HCT116 (cell line): ENCODE results near the gene AFAP1L1. TPM values are rescaled to one million over a fixed set of nuclear protein-coding genes. Genes with fewer than 3 reads are reported as not detected.

Source experiments
- ATAC-seq: fragments of 200-7000 bp; cut with Tn5 transposase; 2 replicates; pipeline ENCODE4 v1.9.1; 2020; ENCODE audit warnings: mild to moderate bottlenecking, moderate library complexity
- BruUV-seq: library from RNA; stranded (reverse); fragments of 400-500 nt; replicated peaks from 2 replicates; lab custom pipeline; 2021; lab: Mats Ljungman, UMichigan
- CTCF ChIA-PET: fragments of 300-600 bp; sonication (Branson Sonifier 250); formaldehyde crosslinking; loops from one replicate; lab custom pipeline; 2021; ENCODE audit warnings: antibody characterized with exemption; lab: Charles Lee
- POLR2A ChIA-PET: fragments of 300-600, 350-600 bp; sonication (Branson Sonifier 250); formaldehyde crosslinking; loops from one replicate; lab custom pipeline; 2021; ENCODE audit warnings: antibody characterized with exemption; lab: Charles Lee
- RAD21 ChIA-PET, 2 experiments: fragments of 300-600 bp; sonication (Branson Sonifier 250); formaldehyde crosslinking; loops; one replicate each; lab custom pipeline; 2023; ENCODE audit warnings: low total read pairs in 2 of 2; ENCODE audit not compliant: uncharacterized antibody in 2 of 2, unreplicated experiment in 2 of 2, low non-redundant PET in 1 of 2; lab: Charles Lee
- DNase-seq: peaks from one replicate; pipeline ENCODE4 v3.0.0-alpha.2; 2010; ENCODE audit warnings: low read depth, low spot score
- H2AFZ ChIP-seq: fragments of 200-600 bp; shearing (Covaris generic), sonication (generic); 2 replicates; pipeline ENCODE4 v1.6.1; 2017; ENCODE audit warnings: low read depth, mixed run types, mixed read lengths, antibody characterized with exemption, low read length; ENCODE audit not compliant: poor library complexity, severe bottlenecking
- H3K27ac ChIP-seq: 2 replicates; pipeline ENCODE4 v1.5.1; 2012; ENCODE audit warnings: low read depth, low read length
- H3K27me3 ChIP-seq: fragments of 200-600 bp; sonication (generic); 2 replicates; pipeline ENCODE4 v1.6.1; 2016; ENCODE audit warnings: mixed run types, low read length, mixed read lengths; ENCODE audit not compliant: insufficient read depth
- H3K36me3 ChIP-seq, 2 experiments: fragments of 200-500 bp in 1 of 2; fragments of 200-600 bp in 1 of 2; sonication (Bioruptor generic) in 1 of 2; sonication (generic) in 1 of 2; 2 replicates each; pipeline versions ENCODE4 v1.5.1 to v1.6.1; 2014 to 2016; ENCODE audit warnings: low read length in 2 of 2, inconsistent platforms in 1 of 2, mixed read lengths in 1 of 2, mixed run types in 1 of 2; ENCODE audit not compliant: insufficient read depth in 2 of 2, control insufficient read depth in 1 of 2
- H3K4me1 ChIP-seq, 2 experiments: fragments of 200-600 bp in 1 of 2; sonication (generic) in 1 of 2; 2 replicates each; pipeline versions ENCODE4 v1.5.1 to v1.6.1; 2012 to 2017; ENCODE audit warnings: low read length in 2 of 2, inconsistent platforms in 1 of 2, mild to moderate bottlenecking in 1 of 2, mixed read lengths in 1 of 2, mixed run types in 1 of 2, moderate library complexity in 1 of 2; ENCODE audit not compliant: insufficient read depth in 2 of 2, control insufficient read depth in 1 of 2
- H3K4me2 ChIP-seq: fragments of 200-600 bp; sonication (generic); 2 replicates; pipeline ENCODE4 v1.6.1; 2017; ENCODE audit warnings: mixed run types, low read length, mixed read lengths
- H3K4me3 ChIP-seq, 2 experiments: fragments of 200-600 bp in 1 of 2; sonication (generic) in 1 of 2; replicated peaks in 1 of 2; 2 replicates each; pipeline ENCODE4 v1.5.1; 2011 to 2016; ENCODE audit warnings: low read length in 2 of 2, control low read depth in 1 of 2, low read depth in 1 of 2, mild to moderate bottlenecking in 1 of 2, mixed read lengths in 1 of 2, mixed run types in 1 of 2
- H3K79me2 ChIP-seq: fragments of 200-600 bp; sonication (generic); 2 replicates; pipeline ENCODE4 v1.6.1; 2017; ENCODE audit warnings: mild to moderate bottlenecking, mixed run types, low read length, moderate library complexity, mixed read lengths; ENCODE audit not compliant: insufficient read depth
- H3K9ac ChIP-seq: fragments of 200-600 bp; sonication (generic); 2 replicates; pipeline ENCODE4 v1.6.1; 2016; ENCODE audit warnings: low read length, mixed read lengths
- H3K9me2 ChIP-seq: fragments of 200-600 bp; sonication (generic), shearing (Covaris generic); 2 replicates; pipeline ENCODE4 v1.6.1; 2017; ENCODE audit warnings: mixed run types, mild to moderate bottlenecking, moderate library complexity; ENCODE audit not compliant: insufficient read depth
- H3K9me3 ChIP-seq, 2 experiments: fragments of 200-500 bp in 1 of 2; fragments of 200-600 bp in 1 of 2; sonication (Bioruptor generic) in 1 of 2; sonication (generic) in 1 of 2; 2 replicates each; pipeline ENCODE4 v1.6.1; 2014 to 2017; ENCODE audit warnings: low read length in 2 of 2, mixed read lengths in 2 of 2, inconsistent platforms in 1 of 2, low read depth in 1 of 2, mild to moderate bottlenecking in 1 of 2, mixed run types in 1 of 2, moderate library complexity in 1 of 2; ENCODE audit not compliant: control insufficient read depth in 1 of 2, insufficient read depth in 1 of 2
- H4K20me1 ChIP-seq: fragments of 200-600 bp; sonication (generic), shearing (Covaris generic); 2 replicates; pipeline ENCODE4 v1.6.1; 2017; ENCODE audit warnings: mixed run types, mild to moderate bottlenecking, moderate library complexity; ENCODE audit not compliant: insufficient read depth
- CBX3 ChIP-seq: IDR thresholded peaks from 2 replicates; pipeline ENCODE4 v1.6.1; 2012; ENCODE audit warnings: low read depth
- CEBPB ChIP-seq: IDR thresholded peaks from 2 replicates; pipeline ENCODE4 v1.6.1; 2012; ENCODE audit warnings: low read depth
- JUND ChIP-seq: IDR thresholded peaks from 2 replicates; pipeline ENCODE4 v1.6.1; 2012
- POLR2A ChIP-seq: IDR thresholded peaks from 2 replicates; pipeline ENCODE4 v1.7.0; 2011; ENCODE audit warnings: borderline replicate concordance; ENCODE audit not compliant: insufficient read depth, insufficient read length; ENCODE audit errors: extremely low read depth
- POLR2AphosphoS5 ChIP-seq: IDR thresholded peaks from 2 replicates; pipeline ENCODE4 v1.6.1; 2011; ENCODE audit warnings: mild to moderate bottlenecking, low read depth, low read length, moderate library complexity
- RAD21 ChIP-seq: IDR thresholded peaks from 2 replicates; pipeline ENCODE4 v1.6.1; 2012; ENCODE audit warnings: low read depth, mild to moderate bottlenecking
- SIN3A ChIP-seq: IDR thresholded peaks from 2 replicates; pipeline ENCODE4 v1.6.1; 2012; ENCODE audit warnings: low read depth
- TCF7L2 ChIP-seq: IDR thresholded peaks from 2 replicates; pipeline ENCODE4 v1.7.0; 2011; ENCODE audit warnings: borderline replicate concordance, inconsistent platforms; ENCODE audit not compliant: insufficient read depth, insufficient read length; ENCODE audit errors: extremely low read depth
- YY1 ChIP-seq: IDR thresholded peaks from 2 replicates; pipeline ENCODE4 v1.6.1; 2011; ENCODE audit warnings: low read length, low read depth, moderate library complexity, mild to moderate bottlenecking; ENCODE audit not compliant: insufficient replicate concordance; ENCODE audit errors: extremely low read depth
- intact Hi-C: fragments of 100-400 bp; cut with micrococcal nuclease; formaldehyde crosslinking; loops from 2 replicates; pipeline ENCODE4 v1.10.0; 2022
- total RNA-seq: library from RNA; stranded (reverse); gene quantifications from one replicate; pipeline ENCODE4 v1.2.1, GENCODE V29; 2021; ENCODE audit not compliant: unreplicated experiment
- TF ChIP-seq, protein P1 (sequence below), 3 experiments: fragments of 200-600 bp in 1 of 3; sonication (generic) in 1 of 3; IDR thresholded peaks in 2 of 3; conservative IDR thresholded peaks in 1 of 3; 2 replicates each; pipeline ENCODE4 v1.5.1; 2012 to 2017; ENCODE audit warnings: low read depth in 2 of 3, low read length in 2 of 3, antibody characterized with exemption in 1 of 3, borderline replicate concordance in 1 of 3, control low read depth in 1 of 3, mild to moderate bottlenecking in 1 of 3, mixed read lengths in 1 of 3, mixed run types in 1 of 3, moderate library complexity in 1 of 3; ENCODE audit not compliant: insufficient read depth in 1 of 3

AFAP1L1 gene
- total RNA-seq, 1 experiment from 2014 or later = 4.3 TPM

DNA sequence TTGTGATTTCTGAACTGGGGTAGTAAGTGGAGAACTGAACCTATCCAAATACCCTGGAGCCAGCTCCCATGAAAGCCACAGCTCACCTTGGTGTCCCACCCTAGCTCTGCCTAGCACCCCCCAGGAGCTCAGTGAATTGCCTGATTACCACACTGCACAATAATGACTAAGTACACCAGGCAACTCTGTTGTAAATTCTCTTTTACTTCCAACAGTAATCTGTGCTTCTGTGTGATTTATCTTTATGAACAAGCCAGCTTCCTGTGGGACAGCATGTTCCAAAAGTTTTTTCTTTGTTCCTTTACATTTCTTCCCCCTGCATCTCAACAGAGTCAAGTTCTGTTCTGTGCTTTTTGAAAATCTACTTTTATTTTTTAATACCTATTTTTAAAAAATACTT lies 51.6 kb downstream of the AFAP1L1 start:
- TF ChIP-seq POLR2A = no peak
- TF ChIP-seq CEBPB = no peak
- TF ChIP-seq JUND = no peak
- TF ChIP-seq, protein P1, sequence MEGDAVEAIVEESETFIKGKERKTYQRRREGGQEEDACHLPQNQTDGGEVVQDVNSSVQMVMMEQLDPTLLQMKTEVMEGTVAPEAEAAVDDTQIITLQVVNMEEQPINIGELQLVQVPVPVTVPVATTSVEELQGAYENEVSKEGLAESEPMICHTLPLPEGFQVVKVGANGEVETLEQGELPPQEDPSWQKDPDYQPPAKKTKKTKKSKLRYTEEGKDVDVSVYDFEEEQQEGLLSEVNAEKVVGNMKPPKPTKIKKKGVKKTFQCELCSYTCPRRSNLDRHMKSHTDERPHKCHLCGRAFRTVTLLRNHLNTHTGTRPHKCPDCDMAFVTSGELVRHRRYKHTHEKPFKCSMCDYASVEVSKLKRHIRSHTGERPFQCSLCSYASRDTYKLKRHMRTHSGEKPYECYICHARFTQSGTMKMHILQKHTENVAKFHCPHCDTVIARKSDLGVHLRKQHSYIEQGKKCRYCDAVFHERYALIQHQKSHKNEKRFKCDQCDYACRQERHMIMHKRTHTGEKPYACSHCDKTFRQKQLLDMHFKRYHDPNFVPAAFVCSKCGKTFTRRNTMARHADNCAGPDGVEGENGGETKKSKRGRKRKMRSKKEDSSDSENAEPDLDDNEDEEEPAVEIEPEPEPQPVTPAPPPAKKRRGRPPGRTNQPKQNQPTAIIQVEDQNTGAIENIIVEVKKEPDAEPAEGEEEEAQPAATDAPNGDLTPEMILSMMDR (IDR thresholded peaks at IDR 0.05 in 2 of 3, conservative IDR thresholded peaks at IDR 0.05 in 1 of 3; ENCODE audit: borderline replicate concordance in 1 of 3, insufficient read depth in 1 of 3, low read depth in 2 of 3, low read length in 2 of 3) = no peak
- no peak for TF ChIP-seq RAD21
- no peak for TF ChIP-seq YY1
- no peak for TF ChIP-seq POLR2AphosphoS5
- TF ChIP-seq CBX3 = no peak
- no peak for TF ChIP-seq TCF7L2
- no peak for TF ChIP-seq SIN3A
- Histone ChIP-seq H3K27ac (no peak overlapping the region), H3K79me2 (no peaks in the 10 kb centered on the region), H3K9me2 (no peaks in the 10 kb centered on the region), H3K4me2 (no peak overlapping the region), H3K36me3 (no peaks in the 10 kb centered on the region), H3K4me3 (no peak overlapping the region), H3K4me1 (peaks cover 13 to 23% of the 10 kb centered on the region in 2 experiments), H3K9ac (no peak overlapping the region), H2AFZ (no peak overlapping the region), H3K9me3 (no peaks in the 10 kb centered on the region), H4K20me1 (no peaks in the 10 kb centered on the region), H3K27me3 (no peaks in the 10 kb centered on the region)
- no TSS peak for BruUV-seq
- ATAC-seq = no peak
- intact Hi-C loops = no loop called here
- ChIA-PET POLR2A (no interaction called here), CTCF (no interaction called here), RAD21 (no interaction called here)
- DNase-seq = no peak
